Epithelial cell of proximal tubule (primary cell): ENCODE results near the gene SLX4. TPM values are rescaled to one million over a fixed set of nuclear protein-coding genes. Genes with fewer than 3 reads are reported as not detected.
"Not testable (repeated sequence)": the region's sequence is repeated elsewhere in the genome, so short reads cannot be mapped to it uniquely, and the experiment has no call there.

ENCODE experiments used
- DNase-seq: peaks from one replicate; pipeline ENCODE4 v3.0.0-alpha.2; 2011; ENCODE audit warnings: low read depth
- H3K4me3 ChIP-seq: 2 replicates; pipeline ENCODE4 v1.5.1; 2011; ENCODE audit warnings: low read depth, mild to moderate bottlenecking, low read length
- CTCF ChIP-seq: conservative IDR thresholded peaks from 2 replicates; pipeline ENCODE4 v1.5.1; 2012; ENCODE audit warnings: low read depth, mild to moderate bottlenecking, low read length
- total RNA-seq: library from RNA; depleted of rRNA; stranded (reverse); fragments of >200 nt; gene quantifications from 2 replicates; pipeline ENCODE4 v1.2.3, GENCODE V29; 2015

Gene SLX4
- total RNA-seq, 1 donor from 2014 or later = 6.6 TPM

- TF ChIP-seq CTCF = no peak
- peak overlapping the region; percentile 98 for H3K4me3 ChIP-seq
- no peak for DNase-seq
Measured at GRCh38 chr16:3612510-3613466, 1.4 kb upstream of the SLX4 start.

- DNase-seq = no peak
- no peak for TF ChIP-seq CTCF
Measured at GRCh38 chr16:3610698-3611145, 684 bp downstream of the SLX4 start.

GRCh38 chr16:3609895-3610697 is 1.3 kb downstream of the SLX4 start:
- peak overlapping the region; percentile 98 for H3K4me3 ChIP-seq
- no peak for DNase-seq
- no peak for TF ChIP-seq CTCF

More at GRCh38 chr16:3610698-3611145, 684 bp downstream of the SLX4 start:
- H3K4me3 ChIP-seq = peak overlapping the region; percentile 98

- H3K4me3 ChIP-seq, DNase-seq: not testable (repeated sequence)
Measured at GRCh38 chr16:3608976-3609375, 2.4 kb downstream of the SLX4 start.

- TF ChIP-seq CTCF = no peak
- no peak overlapping the region for H3K4me3 ChIP-seq
- no peak for DNase-seq
Measured at GRCh38 chr16:3608069-3608468, 3.3 kb downstream of the SLX4 start.

- no peak for TF ChIP-seq CTCF
- no peak overlapping the region for H3K4me3 ChIP-seq
- no peak for DNase-seq
Measured at GRCh38 chr16:3607634-3608033, 3.8 kb downstream of the SLX4 start.

- DNase-seq = no peak
- H3K4me3 ChIP-seq = no peak overlapping the region
- TF ChIP-seq CTCF = no peak
Measured at GRCh38 chr16:3607161-3607560, 4.2 kb downstream of the SLX4 start.
